ENCODE data around the gene SHKBP1. TPM values are rescaled to one million over a fixed set of nuclear protein-coding genes. Genes with fewer than 3 reads are reported as not detected.

SHKBP1 gene
- total RNA-seq, 1 donor from 2014 or later = 14.8 TPM

GRCh38 chr19:40605216-40605971, 28.7 kb downstream of the SHKBP1 start:
- TF ChIP-seq CTCF (IDR thresholded peaks at IDR 0.05; ENCODE audit: borderline replicate concordance) = peak; percentile 34
- no peaks in the 10 kb centered on the region for H3K27me3 ChIP-seq (ENCODE audit: low read depth)
- peak overlapping the region; percentile 85 for H3K4me3 ChIP-seq
- H3K9me3 ChIP-seq (replicated peaks) = no peaks in the 10 kb centered on the region
- DNase-seq = peak; percentile 72
- peak overlapping the region; percentile 93 for H3K27ac ChIP-seq (replicated peaks)
- intact Hi-C loops (cut with micrococcal nuclease) = no loop called here
- no peaks in the 10 kb centered on the region for H3K36me3 ChIP-seq
- H3K4me1 ChIP-seq = peaks cover 86% of the 10 kb centered on the region

GRCh38 chr19:40607311-40608239, 30.9 kb downstream of the SHKBP1 start:
- H3K9me3 ChIP-seq (replicated peaks) = no peaks in the 10 kb centered on the region
- H3K27me3 ChIP-seq (ENCODE audit: low read depth) = no peaks in the 10 kb centered on the region
- intact Hi-C loops (cut with micrococcal nuclease) = no loop called here
- TF ChIP-seq CTCF (IDR thresholded peaks at IDR 0.05; ENCODE audit: borderline replicate concordance) = no peak
- H3K4me3 ChIP-seq = no peak overlapping the region
- peak overlapping the region; percentile 93 for H3K27ac ChIP-seq (replicated peaks)
- no peaks in the 10 kb centered on the region for H3K36me3 ChIP-seq
- H3K4me1 ChIP-seq = peaks cover 82% of the 10 kb centered on the region
- no peak for DNase-seq

- Histone ChIP-seq H3K9me3 (replicated peaks) (no peaks in the 10 kb centered on the region), H3K27ac (replicated peaks) (peak overlapping the region; percentile 93), H3K4me3 (no peak overlapping the region), H3K4me1 (peaks cover 79% of the 10 kb centered on the region), H3K27me3 (ENCODE audit: low read depth) (no peaks in the 10 kb centered on the region), H3K36me3 (no peaks in the 10 kb centered on the region)
- DNase-seq = no peak
- intact Hi-C loops (cut with micrococcal nuclease) = no loop called here
- TF ChIP-seq CTCF (IDR thresholded peaks at IDR 0.05; ENCODE audit: borderline replicate concordance) = no peak
Measured at GRCh38 chr19:40608240-40608621, 31.6 kb downstream of the SHKBP1 start.

- TF ChIP-seq CTCF (IDR thresholded peaks at IDR 0.05; ENCODE audit: borderline replicate concordance) = no peak
- intact Hi-C loops (cut with micrococcal nuclease) = no loop called here
- Histone ChIP-seq H3K27me3 (ENCODE audit: low read depth) (no peaks in the 10 kb centered on the region), H3K4me3 (peak overlapping the region; percentile 57), H3K27ac (replicated peaks) (peak overlapping the region; percentile 90), H3K9me3 (replicated peaks) (no peaks in the 10 kb centered on the region), H3K36me3 (no peaks in the 10 kb centered on the region), H3K4me1 (peaks cover 80% of the 10 kb centered on the region)
- no peak for DNase-seq
Measured at GRCh38 chr19:40608957-40609356, 32.3 kb downstream of the SHKBP1 start.

- intact Hi-C loops (cut with micrococcal nuclease) = no loop called here
- Histone ChIP-seq H3K27ac (replicated peaks) (peak overlapping the region; percentile 90), H3K4me1 (peaks cover 79% of the 10 kb centered on the region), H3K27me3 (ENCODE audit: low read depth) (no peaks in the 10 kb centered on the region), H3K36me3 (no peaks in the 10 kb centered on the region), H3K9me3 (replicated peaks) (no peaks in the 10 kb centered on the region), H3K4me3 (peak overlapping the region; percentile 57)
- DNase-seq = peak; percentile 90
- no peak for TF ChIP-seq CTCF (IDR thresholded peaks at IDR 0.05; ENCODE audit: borderline replicate concordance)
Measured at GRCh38 chr19:40609561-40610395, 33.1 kb downstream of the SHKBP1 start.
